ENCODE results near the gene CCDC60.

The CCDC60 gene

DNA sequence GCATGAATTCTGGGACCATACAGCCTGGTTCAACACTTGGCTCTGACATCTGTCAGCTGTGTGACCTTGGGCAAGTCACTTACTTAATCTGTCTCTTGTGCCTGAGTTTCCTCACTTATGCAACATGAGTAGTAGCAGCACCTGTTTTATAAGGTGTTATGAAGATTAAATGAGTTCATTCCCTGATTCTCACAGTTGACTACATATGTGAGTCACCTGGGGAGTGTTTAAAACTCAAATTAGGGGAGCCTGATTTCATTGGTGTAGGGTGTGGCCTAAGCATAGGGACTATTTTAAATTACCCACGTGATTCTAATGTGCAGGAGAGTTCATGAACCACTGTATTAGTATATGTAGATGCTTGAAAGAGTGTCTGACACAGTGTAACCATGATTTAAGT is 222.3 kb downstream of the CCDC60 start:
- no peak for DNase-seq

DNA sequence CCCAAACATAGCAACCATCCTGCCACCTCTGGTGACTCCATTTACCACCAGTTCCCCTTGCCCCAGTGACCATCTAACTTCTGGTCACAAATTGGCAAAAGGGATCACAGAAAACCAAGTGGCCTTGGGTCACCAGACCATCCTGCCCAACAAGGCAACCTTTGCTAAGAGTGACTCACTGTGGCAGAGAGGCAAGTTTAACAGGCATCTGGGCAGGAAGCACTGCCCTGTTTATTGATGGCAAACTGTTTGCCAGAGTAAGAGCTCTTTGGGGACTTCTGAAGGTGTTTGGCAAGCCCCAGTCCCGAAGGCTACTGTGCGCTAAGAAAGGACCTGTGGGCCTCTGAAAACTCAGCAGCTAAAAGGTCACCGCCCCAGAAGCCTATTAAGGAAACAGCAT is 230.9 kb downstream of the CCDC60 start:
- no peak for DNase-seq

DNA sequence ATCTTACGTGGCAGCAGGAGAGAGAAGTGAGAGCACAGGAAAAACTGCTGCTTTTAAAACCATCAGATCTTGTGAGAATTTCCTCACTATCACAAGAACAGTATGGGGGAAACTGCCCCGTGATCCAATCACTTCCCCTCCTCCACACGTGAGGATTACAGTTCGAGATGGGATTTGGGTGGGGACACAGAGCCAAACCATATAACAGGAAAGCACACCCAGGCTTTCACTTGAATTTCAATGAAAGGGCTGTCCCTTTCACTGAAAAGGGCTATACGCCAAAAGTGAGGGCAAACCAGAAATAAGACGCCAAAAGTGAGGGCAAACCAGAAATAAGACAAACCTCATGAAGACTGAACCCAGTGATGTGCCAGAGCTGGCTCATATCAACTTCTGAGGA is 236.2 kb downstream of the CCDC60 start:
- DNase-seq: no peak

DNA sequence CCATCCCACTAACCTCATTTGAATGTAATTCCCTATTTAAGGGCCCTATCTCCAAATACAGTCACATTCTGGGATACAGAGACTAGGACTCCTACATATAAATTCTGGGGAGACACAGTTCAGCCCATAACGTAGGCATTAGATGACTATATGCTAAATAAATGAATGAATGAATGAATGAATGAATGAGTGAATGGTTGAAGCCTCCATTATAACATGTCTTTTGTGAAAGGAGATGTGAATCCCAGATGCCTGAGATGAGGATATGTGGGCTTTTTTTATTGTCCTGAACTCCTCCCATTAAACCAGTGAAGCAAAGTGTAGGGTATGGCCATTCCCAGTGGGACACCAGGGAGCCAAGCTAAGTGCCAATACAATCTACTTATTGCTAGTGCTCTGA is 238.6 kb downstream of the CCDC60 start:
- DNase-seq: no peak

DNA sequence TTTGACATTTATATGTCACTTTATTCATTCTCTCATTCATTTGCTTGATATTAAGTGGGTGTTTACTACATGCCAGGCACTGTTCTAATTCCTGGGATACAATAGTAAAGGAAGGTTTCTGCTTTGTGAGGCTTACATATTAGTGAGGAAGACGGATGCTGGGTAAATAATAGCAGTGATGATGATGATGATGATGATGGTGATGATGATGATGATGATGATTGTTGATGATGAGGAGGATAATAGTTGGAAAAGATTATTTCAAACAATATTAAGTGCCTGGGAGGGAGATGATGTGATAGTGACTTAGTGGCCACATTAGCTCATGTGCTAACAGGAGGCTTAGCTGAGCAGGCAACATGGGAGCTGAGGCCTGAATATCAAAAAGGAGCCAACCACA is 239.7 kb downstream of the CCDC60 start:
- DNase-seq: no peak

DNA sequence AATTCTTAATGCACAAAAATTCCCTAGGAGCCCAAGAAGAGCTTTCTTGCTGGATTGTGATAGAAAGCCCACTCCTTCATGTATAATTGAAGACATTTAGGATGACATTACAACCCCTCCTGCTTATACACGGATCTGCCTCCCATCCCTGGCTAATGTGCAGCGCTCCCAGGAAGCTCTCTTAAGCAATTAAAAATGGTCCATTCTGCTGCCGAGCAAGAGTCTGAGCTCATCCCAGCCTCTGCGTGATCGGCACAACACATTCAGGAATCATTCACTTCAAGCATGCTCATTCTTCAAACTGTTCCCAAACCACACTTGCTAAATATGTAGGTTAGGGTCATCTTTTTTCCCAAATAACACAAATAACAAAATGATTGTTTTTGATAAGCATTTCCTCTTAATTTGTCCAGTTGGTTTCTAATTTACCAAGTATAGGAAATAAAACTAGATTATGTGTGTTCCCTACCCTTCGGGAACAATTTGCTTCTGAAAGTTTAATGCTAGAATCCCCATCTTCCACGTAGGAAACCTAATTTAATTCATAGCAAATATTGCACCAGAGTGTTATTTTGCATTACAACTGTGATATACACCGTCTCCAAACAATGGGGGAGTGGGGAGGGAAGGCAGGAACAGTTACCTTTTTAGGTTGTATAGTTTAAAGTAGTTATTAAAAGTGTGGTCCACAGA is 241.7 kb downstream of the CCDC60 start:
- DNase-seq: no peak

DNA sequence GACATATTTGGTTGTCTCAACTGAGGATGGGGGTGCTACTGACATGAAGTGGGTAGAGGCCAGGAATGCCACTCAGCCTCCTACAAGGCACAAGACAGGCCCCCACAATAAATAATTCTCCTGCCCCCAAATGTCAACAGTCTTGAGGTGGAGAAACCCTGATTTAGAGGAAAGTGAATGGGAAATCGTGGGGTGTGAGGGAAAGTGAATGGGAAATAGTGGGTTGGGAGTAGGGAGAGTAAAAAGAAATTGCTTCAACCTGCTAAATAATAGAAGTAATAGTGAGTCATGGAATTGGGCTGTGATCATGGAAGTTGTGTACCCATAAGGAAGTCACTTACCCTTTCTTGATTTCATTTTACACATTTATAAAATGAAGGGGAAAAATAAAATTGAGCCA is 242.4 kb downstream of the CCDC60 start:
- DNase-seq: no peak

DNA sequence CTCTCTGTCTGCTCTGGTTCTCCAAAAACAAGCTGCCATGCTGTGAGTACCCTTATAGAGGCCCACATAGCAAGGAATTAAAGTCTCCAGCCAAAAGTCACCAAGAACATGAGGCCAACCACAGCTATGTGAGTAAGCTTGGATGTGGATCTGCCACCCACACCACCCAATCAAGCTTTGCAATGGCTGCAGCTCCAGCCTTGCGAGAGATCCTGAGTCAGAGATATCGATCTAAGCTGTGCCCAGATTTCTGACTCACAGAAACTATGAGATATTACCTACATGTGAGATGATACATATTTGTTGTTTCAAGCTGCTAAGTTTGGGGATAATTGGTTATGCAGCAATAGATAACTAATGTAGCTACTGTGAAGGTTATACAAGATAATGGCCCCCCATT is 243.6 kb downstream of the CCDC60 start:
- DNase-seq: no peak

DNA sequence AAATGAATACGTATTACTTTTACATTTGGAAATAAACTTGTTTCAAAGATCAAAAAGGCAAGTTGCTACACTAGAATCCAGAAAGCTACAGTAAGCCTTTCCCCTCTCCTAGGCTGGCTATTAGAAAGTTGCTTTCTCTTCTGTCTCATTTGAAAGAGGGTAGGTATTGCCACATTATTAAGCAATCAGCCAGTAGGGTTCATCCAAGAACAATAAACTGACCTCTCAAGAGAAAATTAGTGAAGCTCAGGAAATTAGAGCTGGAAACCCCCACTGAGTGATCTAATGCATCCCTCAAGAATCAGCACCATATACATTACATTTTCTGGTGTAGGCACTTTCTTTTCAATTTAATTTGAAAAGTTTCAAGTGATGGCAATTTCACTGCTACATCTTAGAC is 254.6 kb downstream of the CCDC60 start:
- no peak for DNase-seq

DNA sequence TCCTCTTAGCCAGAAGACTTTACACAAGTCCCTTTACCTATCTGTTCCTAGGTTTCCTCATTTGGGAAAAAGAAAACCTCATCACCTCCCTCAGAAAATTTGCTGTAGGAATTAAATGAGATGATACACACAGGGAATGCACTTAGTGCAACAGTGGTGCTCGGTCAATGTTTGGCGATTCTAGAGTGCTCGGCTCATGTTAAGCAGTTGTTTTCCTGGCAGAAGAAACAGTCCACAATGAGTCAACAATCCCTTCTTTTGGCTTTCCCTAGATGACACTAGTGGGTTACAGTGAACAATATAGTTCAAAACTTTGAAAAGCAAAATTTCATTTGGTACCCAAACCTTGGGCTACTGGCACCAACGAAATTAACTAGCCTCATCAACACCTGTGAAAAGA is 255.1 kb downstream of the CCDC60 start:
- DNase-seq: no peak

Measured in activated CD8-positive, alpha-beta memory T cell treated with anti-CD3 and anti-CD28 coated beads for 24 hours (primary cell).